Stimulated activated CD4-positive, alpha-beta T cell treated with anti-CD3 and anti-CD28 coated beads, TNF-alpha, amount 100 ng/mL, for 24 hours (primary cell): Measurements from ENCODE around the gene NTHL1.
"Not testable (repeated sequence)": the region's sequence is repeated elsewhere in the genome, so short reads cannot be mapped to it uniquely, and the experiment has no call there.

ENCODE experiments used
- DNase-seq, 3 experiments: peaks; one replicate each; pipeline ENCODE4 v3.0.0-alpha.2; 2020; ENCODE audit warnings: low read depth in 3 of 3

The NTHL1 gene

DNA sequence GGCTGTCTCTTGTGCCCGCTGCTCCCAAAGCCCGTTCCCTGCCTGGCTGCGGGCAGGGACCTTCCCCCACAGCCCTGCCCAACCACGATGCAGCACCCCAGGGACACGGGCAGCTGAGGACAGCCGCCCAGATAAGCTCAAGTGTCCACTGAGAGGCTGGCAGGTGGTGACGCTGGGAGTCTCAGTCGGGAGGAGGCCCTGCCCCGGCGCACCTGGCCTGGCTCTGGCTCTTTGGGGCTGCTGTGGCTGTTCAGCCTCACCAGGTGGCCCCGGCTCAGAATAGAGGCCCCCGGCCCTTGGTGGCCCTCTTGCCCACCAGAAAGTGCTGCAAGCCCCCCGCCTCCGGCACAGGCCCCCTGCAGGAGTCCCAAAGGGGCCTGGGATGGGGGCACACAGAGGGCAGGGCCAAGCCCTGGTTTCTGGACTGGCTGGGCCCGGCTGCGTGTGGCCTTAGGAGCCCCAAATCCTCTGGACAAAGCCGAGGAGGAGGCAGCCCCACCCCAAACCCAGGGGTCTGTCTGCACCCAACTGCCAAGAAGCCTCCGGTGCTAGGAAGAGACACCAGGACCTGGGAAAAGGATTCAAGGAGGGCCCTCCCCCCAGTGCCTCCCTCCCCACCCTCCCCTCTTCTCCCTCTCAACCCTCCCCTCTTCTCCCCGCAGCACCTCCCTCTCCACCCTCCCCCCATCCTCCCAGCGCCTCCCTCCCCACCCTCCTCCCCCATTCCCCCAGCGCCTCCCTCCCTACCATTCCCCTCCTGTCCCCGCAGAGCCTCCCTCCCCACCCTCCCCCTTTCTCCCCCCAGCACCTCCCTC, 5.3 kb downstream of the NTHL1 start:
- DNase-seq = no peak

DNA sequence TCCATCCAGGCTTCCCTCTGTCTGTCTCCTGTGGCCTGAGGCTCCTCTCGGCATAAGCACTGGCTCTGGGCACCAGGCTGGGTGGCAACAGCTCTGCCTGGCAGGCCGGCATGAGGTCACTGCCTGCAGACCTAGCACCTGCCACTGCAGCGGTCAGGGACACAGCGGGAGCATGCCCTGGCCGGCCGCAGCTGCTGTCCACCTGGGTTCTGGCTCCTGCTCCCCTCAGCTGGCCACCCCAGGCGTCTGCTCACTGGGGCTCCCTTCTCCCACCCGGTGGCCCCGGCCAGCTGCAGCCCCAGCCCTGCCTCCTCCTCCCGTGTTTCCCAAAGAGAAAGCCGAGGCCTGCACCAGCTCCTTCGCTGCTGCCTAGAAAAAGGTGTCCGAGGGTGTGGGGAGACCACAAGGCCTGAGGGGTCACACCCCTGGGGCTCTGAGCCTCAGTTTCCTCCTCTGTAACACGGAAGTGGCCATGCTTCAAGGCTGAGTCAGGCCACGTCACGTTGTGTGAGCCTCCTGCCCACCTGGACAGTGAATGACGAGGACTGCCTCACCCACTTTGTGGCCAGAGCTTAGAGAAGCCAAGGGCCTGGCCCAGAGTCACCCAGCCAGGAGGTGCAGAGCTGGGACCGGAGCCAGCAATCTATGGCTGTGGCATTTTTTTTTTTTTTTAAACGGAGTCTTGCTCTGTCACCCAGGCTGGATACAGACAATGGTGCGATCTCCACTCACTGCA, 6.7 kb downstream of the NTHL1 start:
- DNase-seq = no peak

DNA sequence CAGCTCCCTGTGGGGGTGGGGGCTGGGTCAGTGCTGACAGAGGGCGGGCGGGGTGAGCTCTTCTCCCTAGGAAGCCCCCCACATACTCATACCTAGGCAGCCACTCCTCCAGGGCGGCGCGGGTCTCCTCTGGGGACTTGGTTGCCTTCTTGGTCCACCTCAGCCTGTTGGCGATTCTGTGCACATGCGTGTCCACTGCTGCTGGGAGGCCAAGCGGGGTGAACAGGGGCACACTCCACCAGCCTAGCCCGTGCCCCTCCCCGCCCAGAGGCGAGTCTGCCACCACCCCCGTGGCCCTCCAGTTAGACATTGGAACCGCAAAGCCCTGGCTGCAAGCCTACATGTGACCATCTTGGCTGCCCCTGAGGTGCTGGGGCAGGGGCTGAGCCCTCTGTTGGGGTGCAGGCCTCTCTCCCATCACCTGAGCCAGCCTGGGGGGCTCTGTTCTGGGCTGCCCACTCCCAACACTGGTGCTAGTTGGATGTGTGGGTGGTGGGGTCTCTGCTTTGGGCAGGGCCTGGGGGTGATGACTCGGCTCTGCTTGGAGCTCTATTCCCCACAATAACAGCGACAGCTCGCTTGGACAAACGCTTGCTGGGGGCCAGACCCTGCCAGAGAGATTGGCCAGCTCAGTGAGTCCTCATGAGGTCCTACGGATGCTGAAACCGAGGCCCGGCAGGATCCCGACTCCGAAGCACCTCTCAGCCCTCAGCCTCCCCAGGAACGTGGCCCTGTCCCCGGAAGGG, 7.4 kb downstream of the NTHL1 start:
- no peak for DNase-seq

DNA sequence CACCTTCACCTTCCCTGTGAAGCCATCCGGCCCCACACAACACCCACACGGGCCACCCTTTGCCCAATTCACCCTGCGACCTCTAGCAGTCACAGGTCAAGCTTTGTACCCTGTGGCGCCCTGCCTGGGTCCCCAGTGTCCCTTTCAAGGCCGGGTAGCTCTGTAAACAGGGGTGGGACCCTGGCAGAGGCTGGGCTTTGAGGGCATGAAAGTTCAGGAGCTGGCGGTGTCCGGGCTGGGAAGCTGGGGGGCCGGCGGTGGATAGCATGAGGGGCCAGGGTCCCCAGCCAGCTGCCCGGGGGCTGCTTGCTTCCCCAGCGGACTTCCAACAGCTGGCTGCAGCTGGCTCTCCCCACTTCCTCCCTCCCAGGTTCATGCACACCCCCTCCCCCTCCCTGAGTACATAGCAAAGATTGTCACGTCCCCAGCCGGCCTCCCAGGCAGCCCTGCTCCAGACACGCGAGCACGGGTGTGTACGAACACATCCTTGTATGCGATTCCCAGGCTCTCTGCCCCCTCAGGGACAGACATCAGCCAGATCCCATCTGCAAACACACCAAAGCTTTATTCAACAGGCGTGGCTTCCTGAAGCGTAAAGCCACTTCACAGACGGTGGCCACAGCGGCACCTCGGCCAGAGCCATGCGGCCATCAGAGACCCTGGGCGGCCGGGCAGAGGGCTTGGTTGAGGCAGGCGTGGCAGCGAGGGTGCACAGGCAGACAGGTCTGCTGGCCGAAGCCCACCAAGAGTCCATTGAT, 8.2 kb downstream of the NTHL1 start:
- no peak for DNase-seq

DNA sequence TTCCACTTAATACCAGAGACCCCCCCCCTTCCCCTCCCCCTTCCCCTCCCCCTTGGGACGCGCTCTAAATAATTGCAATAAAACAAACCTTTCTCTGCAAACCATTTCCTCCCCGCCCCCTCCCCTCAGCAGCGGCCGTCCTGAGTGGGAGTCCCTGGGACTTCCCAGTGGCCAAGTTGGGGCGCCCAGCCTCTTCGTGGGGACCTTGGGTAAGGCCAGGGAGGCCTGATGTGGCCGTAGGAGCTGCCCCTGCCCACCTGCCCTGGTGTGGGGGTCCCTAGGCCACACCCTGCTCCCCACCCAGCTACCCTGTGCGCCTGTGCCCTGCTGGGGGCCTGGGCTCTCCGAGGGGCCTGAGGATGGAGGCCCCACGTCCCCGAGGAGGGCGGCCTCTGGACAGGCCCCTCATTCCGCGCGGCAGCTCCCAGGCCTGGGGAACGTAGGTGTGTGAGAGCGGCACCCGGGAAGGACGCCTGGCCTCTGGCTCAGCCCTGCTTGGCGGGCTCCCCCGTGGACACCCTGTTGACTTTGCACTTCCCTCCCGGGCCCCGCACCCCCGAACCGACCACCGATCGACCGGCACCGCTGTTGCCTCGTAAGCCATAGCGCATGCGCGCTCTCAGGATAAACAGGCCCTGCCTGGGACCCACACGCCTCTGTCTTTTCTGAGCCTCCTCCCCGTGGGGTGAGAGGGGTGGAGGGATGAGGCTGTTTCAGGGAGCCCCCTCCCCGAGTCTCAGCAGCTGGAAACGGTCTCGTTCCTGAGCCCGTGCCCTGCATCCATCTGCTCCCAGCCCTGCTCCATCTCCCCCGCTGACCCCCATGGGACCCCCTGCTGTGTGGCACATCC, 9.0 kb downstream of the NTHL1 start:
- DNase-seq = no peak

DNA sequence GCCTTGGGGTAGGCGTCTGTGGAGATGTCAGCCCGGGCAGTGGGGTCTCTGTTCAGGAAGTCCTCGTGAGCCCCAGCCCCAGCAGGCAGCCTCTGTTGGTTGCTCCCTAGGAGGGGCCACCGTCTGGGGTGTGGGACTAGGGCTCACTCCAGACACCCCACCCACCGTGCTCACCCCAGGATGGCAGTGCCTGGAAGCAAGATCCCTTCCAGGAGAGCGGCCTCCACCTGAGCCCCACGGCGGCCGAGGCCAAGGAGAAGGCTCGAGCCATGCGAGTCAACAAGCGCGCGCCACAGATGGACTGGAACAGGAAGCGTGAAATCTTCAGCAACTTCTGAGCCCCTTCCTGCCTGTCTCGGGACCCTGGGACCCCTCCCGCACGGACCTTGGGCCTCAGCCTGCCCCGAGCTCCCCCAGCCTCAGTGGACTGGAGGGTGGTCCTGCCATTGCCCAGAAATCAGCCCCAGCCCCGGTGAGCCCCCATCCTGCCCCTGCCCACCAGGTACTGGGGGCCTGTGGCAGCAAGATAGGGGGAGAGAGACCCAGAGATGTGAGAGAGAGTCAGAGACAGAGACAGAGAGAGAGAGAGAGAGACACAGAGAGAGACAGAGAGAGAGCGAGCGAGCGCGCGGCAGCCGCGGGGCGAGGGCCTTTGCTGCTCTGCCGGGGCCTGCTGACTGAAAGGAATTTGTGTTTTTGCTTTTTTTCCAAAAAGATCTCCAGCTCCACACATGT, 9.8 kb downstream of the NTHL1 start:
- no peak for DNase-seq

DNA sequence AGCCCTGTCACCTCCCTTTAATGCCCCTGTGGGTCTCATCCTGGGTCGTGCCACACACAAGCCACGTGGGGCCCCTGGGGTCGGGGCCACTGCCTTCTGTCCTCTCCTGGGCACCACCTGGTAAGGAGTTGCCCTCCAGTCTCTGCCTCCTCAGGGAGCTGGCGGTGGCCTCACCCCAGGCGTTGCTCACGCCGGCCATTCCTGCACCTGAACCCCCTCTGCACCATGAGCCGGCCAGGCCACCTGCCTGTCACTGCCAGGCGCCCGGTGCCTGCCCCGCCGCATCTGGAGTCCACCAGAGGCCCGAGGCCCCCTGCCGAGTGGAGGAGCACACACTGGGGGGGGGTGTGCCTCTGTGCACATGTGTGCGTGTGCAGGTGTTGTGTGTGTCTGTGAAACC, 10.5 kb downstream of the NTHL1 start:
- no peak for DNase-seq

DNA sequence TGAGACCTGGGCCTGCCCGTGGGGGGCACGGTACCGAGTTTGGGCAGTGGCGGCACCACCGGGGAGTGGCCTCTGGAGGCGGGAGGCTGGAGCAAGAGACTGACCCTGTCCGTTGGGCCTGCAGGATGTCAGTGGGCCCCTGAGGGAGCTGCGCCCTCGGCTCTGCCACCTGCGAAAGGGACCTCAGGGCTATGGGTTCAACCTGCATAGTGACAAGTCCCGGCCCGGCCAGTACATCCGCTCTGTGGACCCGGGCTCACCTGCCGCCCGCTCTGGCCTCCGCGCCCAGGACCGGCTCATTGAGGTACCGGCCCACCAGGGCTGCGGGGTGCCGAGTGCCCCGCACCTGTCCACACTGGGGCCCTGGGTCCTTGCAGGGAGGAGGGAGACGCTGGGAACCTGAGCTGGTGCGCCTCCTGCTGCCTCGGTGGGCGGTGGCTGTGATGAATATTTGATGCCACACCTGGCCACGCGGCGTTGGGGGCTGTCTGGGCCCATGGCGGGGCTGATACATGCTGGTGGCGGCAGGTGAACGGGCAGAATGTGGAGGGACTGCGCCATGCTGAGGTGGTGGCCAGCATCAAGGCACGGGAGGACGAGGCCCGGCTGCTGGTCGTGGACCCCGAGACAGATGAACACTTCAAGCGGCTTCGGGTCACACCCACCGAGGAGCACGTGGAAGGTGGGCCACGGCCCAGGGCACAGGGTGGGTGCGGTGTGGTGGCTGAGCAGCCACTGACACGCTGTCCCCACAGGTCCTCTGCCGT, 11.3 kb downstream of the NTHL1 start:
- no peak for DNase-seq

DNA sequence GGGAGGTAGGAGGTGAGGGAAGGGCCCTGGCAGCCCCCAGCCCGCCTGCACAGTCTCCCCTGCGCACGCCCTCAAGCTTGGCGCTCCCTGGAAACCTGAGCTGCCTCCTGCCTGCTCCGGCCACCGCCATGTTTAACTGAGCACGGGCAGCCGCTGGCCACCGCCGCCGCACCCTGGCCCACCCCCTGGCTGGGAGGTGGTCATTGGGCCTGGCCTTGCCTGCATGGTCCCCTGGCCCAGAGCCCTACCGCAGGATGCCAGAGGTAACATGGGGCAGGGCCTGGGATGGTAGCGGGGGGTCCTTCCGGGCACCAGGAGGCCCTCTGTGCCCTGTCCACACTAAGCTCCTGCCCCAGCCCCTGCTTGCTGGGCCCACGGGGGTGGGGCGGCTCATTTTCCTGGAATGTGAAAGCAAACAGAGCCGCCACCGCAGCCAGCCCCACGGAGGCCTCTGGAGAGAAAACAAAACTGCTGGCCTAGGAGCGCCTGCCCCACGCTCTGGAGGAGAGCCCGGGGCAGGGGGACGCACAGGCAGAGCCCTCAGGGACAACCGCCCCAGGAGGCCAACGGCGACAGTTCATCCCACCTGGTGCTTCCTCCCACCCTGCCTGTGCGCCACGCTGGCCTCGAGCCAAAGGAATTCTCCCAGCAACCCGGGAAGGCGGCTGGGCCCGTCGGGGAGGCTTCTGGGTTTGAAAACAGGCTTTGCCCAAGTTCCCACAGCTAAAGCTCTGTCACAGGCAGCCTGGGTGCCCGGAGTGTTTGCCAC, 12.0 kb downstream of the NTHL1 start:
- DNase-seq = no peak

DNA sequence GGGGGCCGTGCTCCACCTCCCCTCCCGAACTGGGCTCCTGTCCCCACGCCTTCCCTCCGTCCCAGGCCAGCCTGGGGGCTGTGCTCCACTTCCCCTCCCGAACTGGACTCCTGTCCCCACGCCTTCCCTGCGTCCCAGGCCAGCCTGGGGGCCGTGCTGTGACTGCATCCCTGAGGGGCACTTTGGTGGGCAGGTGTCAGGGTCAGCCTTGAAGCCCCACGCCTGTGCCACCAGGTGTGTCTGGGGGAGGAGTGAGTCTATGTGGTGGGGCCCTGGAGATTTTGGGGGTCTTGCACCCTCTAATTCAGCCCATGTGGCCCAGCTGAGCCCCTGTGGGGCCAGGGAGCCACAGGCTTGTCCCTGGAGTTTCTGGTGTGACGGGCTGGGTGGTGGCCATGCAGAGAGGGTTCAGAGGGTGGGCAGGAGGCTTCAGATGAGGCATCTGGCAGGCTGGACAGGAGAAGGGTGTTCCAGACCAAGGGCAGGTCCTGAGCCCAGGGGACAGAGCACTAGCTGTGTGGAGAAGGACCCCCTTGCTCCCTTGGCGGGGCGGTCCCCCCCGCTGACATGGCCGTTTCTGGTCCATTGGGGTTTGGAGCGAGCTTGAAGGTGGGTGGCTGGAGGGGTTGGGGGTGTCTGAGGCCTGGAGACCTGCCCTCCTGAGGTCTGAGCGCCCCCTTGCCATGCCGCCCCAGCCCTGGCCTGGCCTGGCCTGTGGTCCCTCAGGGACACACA, 12.8 kb downstream of the NTHL1 start:
- no peak for DNase-seq

DNA sequence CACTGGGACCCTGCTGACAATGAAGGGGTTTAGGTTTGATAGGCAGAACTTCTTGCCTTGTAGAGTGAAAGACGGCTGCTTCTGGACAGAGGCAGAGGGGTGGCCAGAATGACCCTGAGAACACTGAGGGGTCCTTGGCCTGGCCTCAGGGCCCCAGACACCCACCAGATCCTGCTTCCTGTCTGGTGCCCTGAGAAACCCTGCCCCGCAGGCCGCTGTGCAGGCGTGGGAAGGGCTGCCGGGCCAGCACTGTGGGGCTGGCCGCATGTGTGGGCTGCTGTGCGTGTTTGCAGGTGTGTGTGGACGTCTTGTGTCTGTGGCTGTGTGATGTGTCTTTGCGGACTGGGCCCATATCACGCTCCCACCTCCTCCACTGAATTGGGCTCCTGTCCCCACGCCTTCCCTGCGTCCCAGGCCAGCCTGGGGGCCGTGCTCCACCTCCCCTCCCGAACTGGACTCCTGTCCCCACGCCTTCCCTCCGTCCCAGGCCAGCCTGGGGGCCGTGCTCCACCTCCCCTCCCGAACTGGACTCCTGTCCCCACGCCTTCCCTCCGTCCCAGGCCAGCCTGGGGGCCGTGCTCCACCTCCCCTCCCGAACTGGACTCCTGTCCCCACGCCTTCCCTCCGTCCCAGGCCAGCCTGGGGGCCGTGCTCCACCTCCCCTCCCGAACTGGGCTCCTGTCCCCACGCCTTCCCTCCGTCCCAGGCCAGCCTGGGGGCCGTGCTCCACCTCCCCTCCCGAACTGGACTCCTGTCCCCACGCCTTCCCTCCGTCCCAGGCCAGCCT, 13.5 kb downstream of the NTHL1 start:
- DNase-seq = not testable (repeated sequence)

DNA sequence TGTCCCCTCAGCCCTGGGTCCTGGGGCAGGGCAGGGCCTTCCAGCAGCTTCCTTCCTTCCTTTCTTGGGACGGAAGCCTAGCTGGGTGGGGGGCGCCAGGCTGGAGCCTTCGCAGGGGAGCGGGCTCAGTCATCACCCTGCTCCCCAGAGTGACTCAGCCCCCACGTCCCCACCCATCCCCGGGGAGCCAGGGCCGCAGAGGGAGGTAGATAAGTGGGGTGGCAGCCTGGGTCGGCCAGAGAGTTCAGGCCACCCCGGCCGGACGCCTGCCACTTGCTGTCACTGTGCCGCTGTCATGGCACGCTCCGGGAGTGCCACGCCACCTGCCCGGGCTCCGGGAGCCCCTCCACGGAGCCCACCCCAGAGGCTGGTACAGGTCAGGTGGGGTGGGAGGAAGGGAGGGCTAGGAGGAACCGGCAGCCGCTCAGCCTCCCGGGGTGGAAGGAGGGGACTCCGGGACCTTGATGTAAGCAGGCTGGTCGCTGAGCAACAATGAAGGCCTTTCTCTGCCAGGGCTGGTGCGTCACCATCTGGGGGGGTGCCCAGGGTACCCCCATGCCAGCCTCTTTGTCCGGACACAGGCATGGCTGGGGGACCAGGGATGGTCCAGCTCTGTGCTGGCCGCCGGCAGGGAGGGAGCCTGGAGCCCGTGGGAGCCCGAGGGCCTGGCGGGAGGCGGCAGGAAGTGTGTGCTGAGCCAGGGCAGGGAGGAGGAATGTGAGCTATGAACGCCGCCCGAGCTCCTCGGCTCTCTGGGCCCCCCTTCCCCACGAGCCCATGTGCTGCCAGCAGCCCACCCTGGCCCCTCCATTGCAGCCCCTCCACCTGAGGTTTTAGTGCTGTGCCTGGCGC, 14.4 kb downstream of the NTHL1 start:
- DNase-seq = no peak

DNA sequence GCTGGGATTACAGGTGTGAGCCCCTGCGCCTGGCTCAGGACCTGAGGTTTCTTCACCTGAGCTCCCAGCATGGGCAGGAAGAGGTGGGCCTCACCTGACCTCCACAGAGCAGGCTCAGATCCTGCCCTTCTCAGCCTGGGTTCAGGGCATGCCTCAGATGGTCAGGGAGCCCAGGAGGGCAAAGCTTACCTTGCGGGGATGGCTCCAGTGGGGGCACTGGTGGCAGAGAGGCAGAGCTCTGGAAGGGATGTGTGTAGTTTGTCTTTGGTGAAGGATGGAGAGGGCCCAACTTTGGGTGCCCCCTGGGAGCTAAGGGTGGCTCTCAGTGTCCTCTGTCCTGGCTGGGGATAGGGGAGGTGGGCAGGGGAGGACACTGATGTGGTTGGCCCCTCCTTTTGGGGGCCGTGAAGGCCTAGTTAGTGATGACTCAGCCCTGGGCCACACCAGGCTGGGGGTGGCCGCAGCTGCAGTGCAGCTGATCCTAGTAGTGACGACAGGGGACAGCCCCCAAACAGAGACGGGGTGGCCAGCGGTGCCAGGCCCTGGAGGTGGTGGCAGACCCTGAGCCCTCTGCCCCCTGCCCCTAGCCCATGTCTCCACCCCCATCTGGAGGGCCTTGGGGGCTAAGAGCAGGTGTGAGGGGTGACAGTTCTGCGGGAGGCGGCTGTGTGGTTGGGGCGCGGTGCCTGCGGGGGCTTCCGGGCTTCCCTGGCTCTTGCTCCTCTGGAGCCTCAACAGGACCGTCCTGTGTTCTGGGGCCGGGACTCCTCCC, 15.2 kb downstream of the NTHL1 start:
- no peak for DNase-seq

DNA sequence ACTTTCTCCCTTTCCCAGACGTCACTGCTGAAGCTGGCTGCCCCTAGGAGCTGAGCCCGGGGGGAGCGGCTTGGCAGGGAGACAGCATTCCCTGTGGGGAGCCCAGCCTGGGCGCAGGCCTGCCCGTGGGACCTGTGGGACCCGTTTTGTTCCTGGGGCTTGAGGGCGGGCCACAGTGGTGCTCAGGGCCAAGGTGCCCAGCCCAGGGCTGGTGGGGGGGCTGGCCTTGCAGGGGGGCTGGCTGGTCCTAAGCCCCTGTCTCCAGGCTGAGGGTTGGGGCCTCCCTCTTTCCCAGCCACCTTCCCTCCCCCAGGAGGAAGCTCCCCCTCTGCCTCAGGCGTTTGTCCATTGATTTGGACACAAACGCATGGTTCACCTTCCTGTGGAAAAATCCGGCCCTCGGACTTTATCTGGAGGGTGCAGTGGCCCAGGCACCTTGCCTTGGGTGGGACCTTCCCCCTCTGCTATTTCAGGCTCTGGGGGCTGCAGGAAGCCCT, 16.5 kb downstream of the NTHL1 start:
- no peak for DNase-seq

DNA sequence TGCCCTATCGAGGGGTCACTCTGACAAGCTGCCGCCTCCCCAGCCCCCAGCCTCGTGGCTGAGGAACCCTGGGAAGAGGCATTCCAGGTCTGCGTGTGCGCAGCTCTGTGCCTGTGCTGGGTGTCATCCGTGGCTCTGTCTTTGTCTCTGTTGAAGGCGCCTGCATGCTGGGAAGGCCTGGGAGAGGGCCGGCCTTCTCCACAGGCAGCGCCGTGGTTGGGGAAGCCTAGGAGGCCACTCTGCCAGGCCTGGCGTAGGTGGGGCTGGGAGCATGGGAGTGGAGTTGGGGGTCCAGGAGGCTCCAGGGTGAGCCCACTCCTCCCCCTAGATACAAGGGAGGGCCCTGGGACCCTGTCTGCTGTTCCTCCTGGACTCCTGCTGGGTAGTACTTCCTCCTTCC, 17.6 kb downstream of the NTHL1 start:
- DNase-seq = no peak
